Esophagus muscularis mucosa (tissue), 4 donors: ENCODE data around the gene VPS35L. TPM values are rescaled to one million over a fixed set of nuclear protein-coding genes. Genes with fewer than 3 reads are reported as not detected.

Source experiments
- DNase-seq: peaks from one replicate; pipeline ENCODE4 v3.0.0-alpha.2; 2017; ENCODE audit errors: extremely low spot score
- H3K27ac ChIP-seq, 4 donors: fragments of 200-600 bp; sonication (generic); replicated peaks in 1 of 4; 1 replicate in 3 of 4; 2 replicates in 1 of 4; pipeline ENCODE4 v1.5.1; 2016 to 2019; ENCODE audit warnings: mild to moderate bottlenecking in 1 of 4
- H3K27me3 ChIP-seq, 4 donors: fragments of 200-600 bp; sonication (generic); one replicate each; pipeline versions ENCODE4 v1.5.1 to v1.6.0; 2016 to 2019
- H3K36me3 ChIP-seq, 4 donors: fragments of 200-600 bp; sonication (generic); one replicate each; pipeline ENCODE4 v1.5.1; 2016 to 2019
- H3K4me1 ChIP-seq, 4 donors: fragments of 200-600 bp; sonication (generic); one replicate each; pipeline ENCODE4 v1.5.1; 2016 to 2019
- H3K4me3 ChIP-seq, 4 donors: fragments of 200-600 bp; sonication (generic); 1 replicate in 2 of 4; 2 replicates in 2 of 4; pipeline ENCODE4 v1.5.1; 2016 to 2019; ENCODE audit warnings: mild to moderate bottlenecking in 4 of 4, moderate library complexity in 1 of 4
- H3K9me3 ChIP-seq, 4 donors: fragments of 200-600 bp; sonication (generic); 1 replicate in 3 of 4; 2 replicates in 1 of 4; pipeline ENCODE4 v1.5.1; 2016 to 2019
- EP300 ChIP-seq: sonication (generic); formaldehyde crosslinking; IDR thresholded peaks from one replicate; pipeline ENCODE4 v1.6.1; 2017; ENCODE audit warnings: antibody characterized with exemption
- POLR2A ChIP-seq: fragments of 450-650 bp; IDR thresholded peaks from one replicate; pipeline ENCODE4 v1.6.1; 2017; ENCODE audit warnings: antibody characterized with exemption, moderate library complexity, mild to moderate bottlenecking, low read depth
- POLR2AphosphoS5 ChIP-seq, 2 donors: sonication (generic); formaldehyde crosslinking; IDR thresholded peaks; one replicate each; pipeline ENCODE4 v1.6.1; 2017; ENCODE audit warnings: antibody characterized with exemption in 2 of 2
- WGBS: methylation state at CpG from one replicate; pipeline ENCODE4 v1.1.5; 2018; 5-methylcytosine and 5-hydroxymethylcytosine counted together
- intact Hi-C: fragments of 100-400 bp; cut with DNase I; formaldehyde crosslinking; loops from one replicate; pipeline ENCODE4 v1.15.1; 2023
- total RNA-seq, 4 donors: library from RNA; depleted of rRNA; stranded (reverse); fragments of >200 nt; gene quantifications; one replicate each; pipeline versions ENCODE4 v1.1.0 to v1.2.1, GENCODE V29; 2016
- TF ChIP-seq, protein P1 (sequence below), 3 experiments: fragments of 200-600 bp in 2 of 3; fragments of 450-650 bp in 1 of 3; sonication (generic) in 2 of 3; IDR thresholded peaks; one replicate each; pipeline ENCODE4 v1.5.1; 2017 to 2019; ENCODE audit warnings: antibody characterized with exemption in 3 of 3, mild to moderate bottlenecking in 2 of 3, moderate library complexity in 1 of 3

The VPS35L gene
- total RNA-seq, 4 donors from 2014 or later = 35.5 to 47.0 (median 38.1) TPM

DNA sequence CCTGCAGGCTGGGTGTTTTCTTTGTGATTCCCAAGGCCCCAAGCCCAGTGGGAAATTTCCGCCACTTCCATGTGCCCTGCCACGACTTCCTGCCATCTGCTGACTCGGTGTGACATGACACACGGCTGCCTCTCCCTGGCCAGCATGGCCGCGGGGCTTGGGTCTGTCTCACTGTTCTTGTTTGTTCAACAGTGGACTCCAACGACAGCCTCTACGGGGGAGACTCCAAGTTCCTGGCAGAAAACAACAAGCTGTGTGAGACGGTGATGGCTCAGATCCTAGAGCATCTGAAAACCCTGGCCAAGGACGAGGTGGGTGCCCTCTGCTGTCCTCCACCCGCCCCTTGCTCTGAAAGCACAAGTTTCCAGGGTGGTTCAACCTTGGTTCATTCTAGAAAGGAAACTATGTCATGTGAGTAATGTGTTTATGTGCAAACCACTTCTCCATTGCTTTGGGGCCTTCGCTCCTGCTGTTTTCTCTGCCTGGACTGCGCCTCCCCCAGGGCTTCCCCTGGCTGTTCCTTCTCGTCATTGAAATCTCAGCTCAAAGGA, 135.7 kb downstream of the VPS35L start:
- no peak for DNase-seq
- no peaks in the 10 kb centered on the region for H3K9me3 ChIP-seq
- H3K36me3 ChIP-seq = peaks cover 13 to 67% (median 46%) of the 10 kb centered on the region in 4 donors
- H3K27ac ChIP-seq = peak overlapping the region in 3 of 4 donors; percentile 17 to 53 (median 47)
- no peak overlapping the region for H3K4me3 ChIP-seq
- intact Hi-C loops = no loop called here
- no peak for TF ChIP-seq EP300
- peak in 1 of 2 donors; percentile 16 for TF ChIP-seq POLR2AphosphoS5 (IDR thresholded peaks at IDR 0.05)
- TF ChIP-seq, protein P1, sequence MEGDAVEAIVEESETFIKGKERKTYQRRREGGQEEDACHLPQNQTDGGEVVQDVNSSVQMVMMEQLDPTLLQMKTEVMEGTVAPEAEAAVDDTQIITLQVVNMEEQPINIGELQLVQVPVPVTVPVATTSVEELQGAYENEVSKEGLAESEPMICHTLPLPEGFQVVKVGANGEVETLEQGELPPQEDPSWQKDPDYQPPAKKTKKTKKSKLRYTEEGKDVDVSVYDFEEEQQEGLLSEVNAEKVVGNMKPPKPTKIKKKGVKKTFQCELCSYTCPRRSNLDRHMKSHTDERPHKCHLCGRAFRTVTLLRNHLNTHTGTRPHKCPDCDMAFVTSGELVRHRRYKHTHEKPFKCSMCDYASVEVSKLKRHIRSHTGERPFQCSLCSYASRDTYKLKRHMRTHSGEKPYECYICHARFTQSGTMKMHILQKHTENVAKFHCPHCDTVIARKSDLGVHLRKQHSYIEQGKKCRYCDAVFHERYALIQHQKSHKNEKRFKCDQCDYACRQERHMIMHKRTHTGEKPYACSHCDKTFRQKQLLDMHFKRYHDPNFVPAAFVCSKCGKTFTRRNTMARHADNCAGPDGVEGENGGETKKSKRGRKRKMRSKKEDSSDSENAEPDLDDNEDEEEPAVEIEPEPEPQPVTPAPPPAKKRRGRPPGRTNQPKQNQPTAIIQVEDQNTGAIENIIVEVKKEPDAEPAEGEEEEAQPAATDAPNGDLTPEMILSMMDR (IDR thresholded peaks at IDR 0.05) = no peak
- TF ChIP-seq POLR2A = no peak
- WGBS = 64% methylated on average over 14 of the region's 14 CpGs
- peaks cover 17 to 29% (median 22%) of the 10 kb centered on the region in 4 donors for H3K4me1 ChIP-seq
- H3K27me3 ChIP-seq = no peaks in the 10 kb centered on the region

DNA sequence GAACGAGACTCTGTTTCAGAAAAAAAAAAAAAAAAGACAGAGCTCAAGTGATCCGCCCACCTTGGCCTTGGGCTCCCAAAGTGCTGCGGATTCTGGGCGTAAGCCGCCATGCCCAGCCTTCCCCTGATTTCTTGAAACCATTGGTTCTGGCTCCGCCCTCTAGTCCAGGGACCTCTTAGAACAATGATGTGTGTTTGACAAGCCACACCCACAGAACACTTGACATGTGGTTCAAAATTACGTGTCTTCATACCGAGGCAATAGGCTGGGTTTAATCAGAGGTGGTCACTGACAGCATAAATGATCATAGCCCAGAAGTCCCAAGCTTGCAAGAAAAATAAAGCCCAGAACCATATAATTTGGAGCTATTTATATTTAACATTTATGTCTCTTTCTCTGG, 139.5 kb downstream of the VPS35L start:
- Histone ChIP-seq H3K4me1 (peaks cover 53 to 59% (median 55%) of the 10 kb centered on the region in 4 donors), H3K27ac (no peak overlapping the region), H3K36me3 (peaks cover 7 to 45% (median 32%) of the 10 kb centered on the region in 4 donors), H3K4me3 (no peak overlapping the region), H3K9me3 (no peaks in the 10 kb centered on the region), H3K27me3 (no peaks in the 10 kb centered on the region)
- 95% methylated on average over 8 of the region's 8 CpGs for WGBS
- TF ChIP-seq POLR2AphosphoS5 (IDR thresholded peaks at IDR 0.05) (no peak), EP300 (no peak), POLR2A (no peak)
- TF ChIP-seq, protein P1 (IDR thresholded peaks at IDR 0.05) = no peak
- DNase-seq = no peak
- intact Hi-C loops = loop anchor here (5.0 kb wide), 1 partner anchor 48 kb away; no protein-coding TSS in a partner anchor

DNA sequence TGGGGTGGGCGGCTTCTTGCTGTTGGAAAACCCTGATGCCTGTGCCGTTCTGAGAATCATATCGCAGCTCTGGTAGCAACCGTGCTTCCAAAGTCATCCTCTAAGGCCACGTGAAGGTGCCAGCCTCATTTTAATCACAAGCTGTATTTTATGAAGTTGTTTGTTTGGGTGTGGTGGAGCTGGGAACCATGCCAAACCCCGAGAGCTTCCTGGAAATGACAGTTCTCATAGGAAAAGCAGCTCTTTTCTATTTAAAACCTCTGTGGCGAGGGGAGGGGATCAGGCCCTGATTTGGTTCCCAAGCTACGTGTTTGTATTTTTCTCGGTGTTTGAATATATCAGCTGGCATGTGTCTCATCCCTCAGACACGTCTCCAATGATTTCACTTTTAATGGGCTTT, 140.8 kb downstream of the VPS35L start:
- Histone ChIP-seq H3K27ac (peak overlapping the region; percentile 68 to 72 (median 70)), H3K27me3 (no peaks in the 10 kb centered on the region), H3K4me3 (no peak overlapping the region), H3K36me3 (peaks cover 7 to 46% (median 28%) of the 10 kb centered on the region in 4 donors), H3K4me1 (peaks cover 54 to 57% (median 55%) of the 10 kb centered on the region in 4 donors), H3K9me3 (no peaks in the 10 kb centered on the region)
- WGBS = 50% methylated on average over 10 of the region's 10 CpGs
- TF ChIP-seq EP300 (no peak), POLR2AphosphoS5 (IDR thresholded peaks at IDR 0.05) (peak; percentile 29 to 57)
- intact Hi-C loops = loop anchor here (5.0 kb wide), 1 partner anchor 49 kb away; no protein-coding TSS in a partner anchor
- peak; percentile 95 for DNase-seq

DNA sequence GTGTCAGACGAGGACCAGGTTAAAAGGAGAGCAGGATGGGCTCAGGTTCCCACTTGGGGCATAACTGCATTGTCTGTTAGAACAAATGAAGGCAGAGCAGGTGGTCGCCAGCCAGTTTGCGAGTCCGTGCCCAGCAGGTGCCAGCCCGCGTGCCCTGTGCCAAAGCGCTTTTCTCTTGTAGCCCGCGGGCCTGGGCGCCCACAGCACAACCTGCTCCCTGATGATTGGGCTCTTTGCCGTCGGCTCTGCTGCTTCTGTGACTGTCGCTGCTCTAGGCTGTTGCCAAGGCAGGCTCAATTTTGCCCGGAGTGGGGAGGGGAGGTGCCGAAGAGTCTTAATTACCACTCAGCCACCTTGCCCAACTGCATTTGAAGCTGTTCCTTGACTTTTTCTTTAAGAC, 141.5 kb downstream of the VPS35L start:
- no peak for DNase-seq
- H3K27ac ChIP-seq = peak overlapping the region; percentile 68 to 72 (median 70)
- WGBS = 80% methylated on average over 6 of the region's 15 CpGs
- H3K4me3 ChIP-seq = no peak overlapping the region
- H3K36me3 ChIP-seq = peaks cover 2 to 46% (median 28%) of the 10 kb centered on the region in 4 donors
- H3K27me3 ChIP-seq = no peaks in the 10 kb centered on the region
- peaks cover 54 to 58% (median 55%) of the 10 kb centered on the region in 4 donors for H3K4me1 ChIP-seq
- H3K9me3 ChIP-seq = no peaks in the 10 kb centered on the region
- intact Hi-C loops = loop anchor here (5.0 kb wide), 1 partner anchor 50 kb away; no protein-coding TSS in a partner anchor
- TF ChIP-seq, protein P1 (IDR thresholded peaks at IDR 0.05) = no peak
- TF ChIP-seq POLR2A (no peak), EP300 (no peak), POLR2AphosphoS5 (IDR thresholded peaks at IDR 0.05) (no peak)

DNA sequence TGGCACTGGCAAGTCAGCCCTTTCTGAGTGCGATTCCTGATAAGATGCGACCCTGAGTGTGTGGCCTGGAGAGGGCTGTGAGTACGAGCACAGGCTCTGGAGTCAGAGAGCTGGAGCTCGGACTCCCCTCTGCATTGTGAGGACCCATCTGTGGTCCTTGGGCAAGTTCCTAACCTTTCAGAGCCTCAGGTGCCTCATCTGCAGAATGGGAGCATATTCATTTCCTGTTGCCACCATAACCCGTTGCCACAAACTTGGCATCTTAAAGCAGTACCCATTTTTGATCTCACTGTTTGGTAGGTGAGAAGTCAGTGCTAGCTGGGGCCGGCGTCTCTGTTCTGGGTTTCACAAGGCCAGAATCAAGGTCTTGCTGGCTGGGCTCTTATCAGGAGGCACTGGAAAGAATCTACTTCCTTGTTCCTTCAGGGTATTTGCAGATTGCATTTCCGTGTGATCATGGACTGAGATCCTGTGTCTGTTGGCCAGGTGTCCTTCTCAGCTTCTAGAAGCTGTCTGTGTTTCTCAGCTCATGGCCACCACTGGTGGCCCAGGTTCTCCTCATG, 142.3 kb downstream of the VPS35L start:
- 94% methylated on average over 8 of the region's 8 CpGs for WGBS
- peaks cover 54 to 58% (median 55%) of the 10 kb centered on the region in 4 donors for H3K4me1 ChIP-seq
- intact Hi-C loops = loop anchor here (5.0 kb wide), 1 partner anchor 51 kb away; no protein-coding TSS in a partner anchor
- no peaks in the 10 kb centered on the region for H3K27me3 ChIP-seq
- TF ChIP-seq, protein P1 (IDR thresholded peaks at IDR 0.05) = no peak
- TF ChIP-seq POLR2AphosphoS5 (IDR thresholded peaks at IDR 0.05) (no peak), POLR2A (no peak), EP300 (no peak)
- peaks cover 0 to 46% (median 27%) of the 10 kb centered on the region in 4 donors for H3K36me3 ChIP-seq
- H3K4me3 ChIP-seq = no peak overlapping the region
- no peaks in the 10 kb centered on the region for H3K9me3 ChIP-seq
- peak overlapping the region; percentile 68 to 71 (median 70) for H3K27ac ChIP-seq
- no peak for DNase-seq
